ENCODE results near the gene CHST14. TPM values are rescaled to one million over a fixed set of nuclear protein-coding genes. Genes with fewer than 3 reads are reported as not detected.
A peak's percentile ranks its signal among the peaks of the same experiment; 100 is the strongest.

CHST14 gene
- total RNA-seq, 1 donor = 14.2 TPM

- peak; percentile 58 for DNase-seq (ENCODE audit: low read depth)
- peak overlapping the region; percentile 58 for H3K4me3 ChIP-seq (ENCODE audit: low read depth, low read length)
- TF ChIP-seq, protein P1, sequence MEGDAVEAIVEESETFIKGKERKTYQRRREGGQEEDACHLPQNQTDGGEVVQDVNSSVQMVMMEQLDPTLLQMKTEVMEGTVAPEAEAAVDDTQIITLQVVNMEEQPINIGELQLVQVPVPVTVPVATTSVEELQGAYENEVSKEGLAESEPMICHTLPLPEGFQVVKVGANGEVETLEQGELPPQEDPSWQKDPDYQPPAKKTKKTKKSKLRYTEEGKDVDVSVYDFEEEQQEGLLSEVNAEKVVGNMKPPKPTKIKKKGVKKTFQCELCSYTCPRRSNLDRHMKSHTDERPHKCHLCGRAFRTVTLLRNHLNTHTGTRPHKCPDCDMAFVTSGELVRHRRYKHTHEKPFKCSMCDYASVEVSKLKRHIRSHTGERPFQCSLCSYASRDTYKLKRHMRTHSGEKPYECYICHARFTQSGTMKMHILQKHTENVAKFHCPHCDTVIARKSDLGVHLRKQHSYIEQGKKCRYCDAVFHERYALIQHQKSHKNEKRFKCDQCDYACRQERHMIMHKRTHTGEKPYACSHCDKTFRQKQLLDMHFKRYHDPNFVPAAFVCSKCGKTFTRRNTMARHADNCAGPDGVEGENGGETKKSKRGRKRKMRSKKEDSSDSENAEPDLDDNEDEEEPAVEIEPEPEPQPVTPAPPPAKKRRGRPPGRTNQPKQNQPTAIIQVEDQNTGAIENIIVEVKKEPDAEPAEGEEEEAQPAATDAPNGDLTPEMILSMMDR (IDR thresholded peaks at IDR 0.05; ENCODE audit: insufficient read depth, low read depth, low read length) = no peak
These were observed 40.8 kb downstream of the CHST14 start for GRCh38 chr15:40511472-40512133.

DNA sequence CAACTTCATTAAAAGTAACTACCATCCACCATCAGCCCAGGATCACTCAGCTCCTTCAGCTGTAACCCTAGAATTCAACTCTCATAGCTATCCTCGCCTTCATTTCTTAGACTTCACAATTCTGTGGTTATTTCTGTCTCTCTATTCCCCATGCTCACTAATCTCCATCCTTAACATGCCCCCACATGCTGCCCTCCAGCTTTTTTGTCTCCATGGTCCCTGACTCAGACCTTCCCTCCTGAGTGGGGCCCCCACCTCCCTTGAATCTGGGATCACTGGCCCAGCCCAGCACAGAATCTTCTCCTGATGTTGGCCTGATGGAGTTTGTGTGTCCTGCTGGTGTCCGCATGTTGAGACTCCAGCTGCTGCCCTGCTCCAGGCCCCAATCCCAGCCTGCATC is 41.7 kb downstream of the CHST14 start:
- no peak overlapping the region for H3K4me3 ChIP-seq (ENCODE audit: low read depth, low read length)
- TF ChIP-seq, protein P1 (IDR thresholded peaks at IDR 0.05; ENCODE audit: insufficient read depth, low read depth, low read length) = no peak
- DNase-seq (ENCODE audit: low read depth) = no peak

DNA sequence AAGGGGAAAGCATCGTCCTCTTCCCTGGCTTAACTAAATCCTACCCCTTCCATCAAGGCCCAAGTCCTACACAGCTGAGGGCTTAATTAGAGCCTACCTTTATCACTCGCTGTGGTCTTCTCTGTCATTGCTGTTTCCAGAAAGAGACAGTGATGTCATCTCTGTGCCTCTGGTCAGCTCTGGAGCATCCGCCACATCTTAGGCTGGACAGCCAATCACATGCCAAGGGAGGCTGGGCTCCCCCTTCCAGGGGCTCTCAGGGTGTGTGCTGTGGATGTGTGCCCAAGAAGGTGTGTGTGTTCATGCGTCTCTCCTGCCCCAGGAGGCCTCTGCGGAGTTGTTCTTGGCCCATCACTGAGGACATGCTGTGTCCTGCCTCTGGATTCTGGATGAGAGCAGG is 42.8 kb downstream of the CHST14 start:
- TF ChIP-seq, protein P1 (IDR thresholded peaks at IDR 0.05; ENCODE audit: insufficient read depth, low read depth, low read length) = no peak

DNA sequence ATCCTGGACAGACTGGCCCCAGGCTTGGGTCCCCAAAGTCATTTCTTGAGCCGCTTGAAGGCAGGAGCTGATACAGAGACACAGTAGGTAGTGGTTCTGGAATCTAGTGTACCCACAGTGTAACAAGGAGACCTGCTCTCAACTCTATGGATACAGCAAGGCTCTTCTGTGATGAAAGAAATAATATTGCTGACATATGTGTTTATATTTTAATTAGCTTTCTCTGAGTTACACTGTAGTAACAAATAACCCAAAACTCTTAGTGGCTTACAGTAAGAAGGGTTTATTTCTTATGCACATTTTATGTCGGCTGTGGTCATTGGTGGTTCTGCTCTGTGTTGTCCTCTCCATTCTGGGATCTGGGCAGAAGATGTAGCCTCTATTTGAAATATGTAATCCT is 45.5 kb downstream of the CHST14 start:
- no peak overlapping the region for H3K4me3 ChIP-seq (ENCODE audit: low read depth, low read length)
- TF ChIP-seq, protein P1 (IDR thresholded peaks at IDR 0.05; ENCODE audit: insufficient read depth, low read depth, low read length) = no peak
- no peak for DNase-seq (ENCODE audit: low read depth)

More for the DNA sequence above, 42.8 kb downstream of the CHST14 start:
- H3K4me3 ChIP-seq (ENCODE audit: low read depth, low read length) = no peak overlapping the region
- no peak for DNase-seq (ENCODE audit: low read depth)

Other genes with a start within 250 kb of the CHST14 start
- under 0.01 TPM in 2 replicates for gene PAK6, start 231.9 kb upstream of the CHST14 start, total RNA-seq
- gene ANKRD63, start 187.9 kb upstream of the CHST14 start, total RNA-seq = not detected in 2 replicates
- gene PLCB2, start 163.0 kb upstream of the CHST14 start, total RNA-seq = 0.43 and 0.64 TPM in 2 replicates
- gene INAFM2, start 147.3 kb upstream of the CHST14 start, total RNA-seq = 11.9 and 16.8 TPM in 2 replicates
- gene CCDC9B, start 130.0 kb upstream of the CHST14 start, total RNA-seq = 35.4 and 40.3 TPM in 2 replicates
- not detected in 2 replicates for gene PHGR1, start 120.0 kb upstream of the CHST14 start, total RNA-seq
- under 0.01 TPM in 2 replicates for gene DISP2, start 112.8 kb upstream of the CHST14 start, total RNA-seq
- 25.4 and 49.2 TPM in 2 replicates for gene KNSTRN, start 88.3 kb upstream of the CHST14 start, total RNA-seq
- gene IVD, start 65.2 kb upstream of the CHST14 start, total RNA-seq = 26.7 and 40.2 TPM in 2 replicates
- gene BAHD1, start 30.0 kb upstream of the CHST14 start, total RNA-seq = 9.3 and 11.2 TPM in 2 replicates
- gene CCDC32, start 94.1 kb downstream of the CHST14 start, total RNA-seq = 11.9 and 20.7 TPM in 2 replicates
- 11.2 and 11.9 TPM in 2 replicates for gene RPUSD2, start 98.3 kb downstream of the CHST14 start, total RNA-seq
- 12.9 and 22.9 TPM in 2 replicates for gene KNL1, start 123.3 kb downstream of the CHST14 start, total RNA-seq
- 3.5 and 4.2 TPM in 2 replicates for gene RAD51, start 224.2 kb downstream of the CHST14 start, total RNA-seq

Data from fibroblast of villous mesenchyme (primary cell).